ENCODE data around the gene F7. TPM values are rescaled to one million over a fixed set of nuclear protein-coding genes. Genes with fewer than 3 reads are reported as not detected.
"Not testable (repeated sequence)": the region's sequence is repeated elsewhere in the genome, so short reads cannot be mapped to it uniquely, and the experiment has no call there.

Gene F7
- total RNA-seq, 1 donor from 2014 or later, result not detected

DNA sequence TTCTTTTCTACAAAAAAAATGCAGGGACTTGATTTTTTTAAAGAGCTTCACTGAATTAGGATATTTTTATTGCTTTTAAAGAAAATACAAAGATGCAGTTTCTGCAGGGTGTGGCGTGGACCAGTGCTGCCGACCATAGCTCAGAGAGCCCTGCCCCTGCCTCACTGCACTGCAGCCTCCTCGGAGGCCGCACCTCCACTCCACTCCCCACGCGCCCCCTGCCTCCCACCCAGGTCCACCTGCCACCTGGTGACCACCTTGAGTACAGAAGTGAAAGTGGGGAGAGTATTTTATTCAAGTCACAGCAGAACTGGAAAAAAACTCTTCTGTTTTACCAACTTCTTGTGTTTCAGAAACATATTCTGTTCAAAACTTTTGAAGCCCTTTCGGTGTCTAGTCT lies 7.9 kb upstream of the F7 start:
- ATAC-seq (no peak), DNase-seq (no peak)
- Histone ChIP-seq H3K27me3 (ENCODE audit: low read depth) (no peaks in the 10 kb centered on the region), H3K9me3 (no peaks in the 10 kb centered on the region), H3K4me3 (no peak overlapping the region), H3K36me3 (no peaks in the 10 kb centered on the region), H3K4me1 (no peaks in the 10 kb centered on the region), H3K27ac (no peak overlapping the region)
- TF ChIP-seq, protein P1, sequence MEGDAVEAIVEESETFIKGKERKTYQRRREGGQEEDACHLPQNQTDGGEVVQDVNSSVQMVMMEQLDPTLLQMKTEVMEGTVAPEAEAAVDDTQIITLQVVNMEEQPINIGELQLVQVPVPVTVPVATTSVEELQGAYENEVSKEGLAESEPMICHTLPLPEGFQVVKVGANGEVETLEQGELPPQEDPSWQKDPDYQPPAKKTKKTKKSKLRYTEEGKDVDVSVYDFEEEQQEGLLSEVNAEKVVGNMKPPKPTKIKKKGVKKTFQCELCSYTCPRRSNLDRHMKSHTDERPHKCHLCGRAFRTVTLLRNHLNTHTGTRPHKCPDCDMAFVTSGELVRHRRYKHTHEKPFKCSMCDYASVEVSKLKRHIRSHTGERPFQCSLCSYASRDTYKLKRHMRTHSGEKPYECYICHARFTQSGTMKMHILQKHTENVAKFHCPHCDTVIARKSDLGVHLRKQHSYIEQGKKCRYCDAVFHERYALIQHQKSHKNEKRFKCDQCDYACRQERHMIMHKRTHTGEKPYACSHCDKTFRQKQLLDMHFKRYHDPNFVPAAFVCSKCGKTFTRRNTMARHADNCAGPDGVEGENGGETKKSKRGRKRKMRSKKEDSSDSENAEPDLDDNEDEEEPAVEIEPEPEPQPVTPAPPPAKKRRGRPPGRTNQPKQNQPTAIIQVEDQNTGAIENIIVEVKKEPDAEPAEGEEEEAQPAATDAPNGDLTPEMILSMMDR (IDR thresholded peaks at IDR 0.05), result no peak
- intact Hi-C loops (cut with DNase I), result no loop called here

GRCh38 chr13:113098162-113098732 lies 7.3 kb upstream of the F7 start:
- Histone ChIP-seq H3K9me3 (no peaks in the 10 kb centered on the region), H3K4me1 (no peaks in the 10 kb centered on the region), H3K36me3 (no peaks in the 10 kb centered on the region), H3K27ac (no peak overlapping the region), H3K27me3 (ENCODE audit: low read depth) (no peaks in the 10 kb centered on the region), H3K4me3 (no peak overlapping the region)
- TF ChIP-seq, protein P1 (IDR thresholded peaks at IDR 0.05), result no peak
- DNase-seq (no peak), ATAC-seq (no peak)
- intact Hi-C loops (cut with DNase I), result no loop called here

DNA sequence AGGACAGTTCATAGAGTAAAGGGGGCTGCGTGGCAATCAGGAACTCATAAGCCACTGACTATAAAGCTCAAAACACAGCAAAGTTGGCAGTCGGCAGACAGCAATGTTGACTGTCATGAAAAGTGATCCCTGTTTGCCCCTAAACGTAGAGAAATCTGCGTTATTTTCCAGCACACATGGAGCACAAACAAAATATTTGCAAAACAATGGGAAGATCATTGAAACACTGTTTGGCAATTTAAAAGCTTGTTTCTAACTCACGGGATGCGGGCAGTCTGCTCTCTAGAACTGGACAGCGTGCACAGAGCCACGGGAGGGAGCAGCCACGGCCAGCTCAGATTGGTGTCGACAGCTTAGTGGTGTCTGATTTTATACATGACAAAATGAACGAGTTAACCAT lies 6.4 kb upstream of the F7 start:
- Histone ChIP-seq H3K27me3 (ENCODE audit: low read depth) (no peaks in the 10 kb centered on the region), H3K27ac (no peak overlapping the region), H3K36me3 (no peaks in the 10 kb centered on the region), H3K4me3 (no peak overlapping the region), H3K4me1 (no peaks in the 10 kb centered on the region), H3K9me3 (no peaks in the 10 kb centered on the region)
- ATAC-seq (no peak), DNase-seq (no peak)
- TF ChIP-seq, protein P1 (IDR thresholded peaks at IDR 0.05), result no peak
- intact Hi-C loops (cut with DNase I), result no loop called here

DNA sequence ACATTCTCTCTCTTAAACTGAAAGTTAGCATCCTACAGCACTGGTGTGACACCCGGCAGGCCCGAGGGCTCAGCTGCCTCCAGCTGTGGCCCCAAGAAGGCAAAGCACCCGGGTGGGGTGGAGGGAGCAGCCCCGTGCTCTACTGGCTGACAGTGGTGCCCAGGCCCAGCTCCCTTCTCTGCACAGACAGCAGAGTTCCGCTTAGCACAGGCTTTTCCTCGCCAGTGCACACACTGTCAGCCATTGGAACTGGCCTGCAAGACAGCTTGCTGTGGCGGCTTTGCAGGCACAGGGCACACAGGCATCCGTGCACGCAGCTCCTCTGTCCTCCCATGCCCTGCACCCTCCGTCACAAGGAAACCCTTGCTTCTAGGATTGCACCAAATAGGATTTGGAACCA lies 3.3 kb upstream of the F7 start:
- H3K4me3 ChIP-seq; H3K27ac ChIP-seq; H3K27me3 ChIP-seq (ENCODE audit: low read depth); H3K9me3 ChIP-seq; DNase-seq; H3K4me1 ChIP-seq; H3K36me3 ChIP-seq; intact Hi-C loops (cut with DNase I); ATAC-seq: not testable (repeated sequence)

DNA sequence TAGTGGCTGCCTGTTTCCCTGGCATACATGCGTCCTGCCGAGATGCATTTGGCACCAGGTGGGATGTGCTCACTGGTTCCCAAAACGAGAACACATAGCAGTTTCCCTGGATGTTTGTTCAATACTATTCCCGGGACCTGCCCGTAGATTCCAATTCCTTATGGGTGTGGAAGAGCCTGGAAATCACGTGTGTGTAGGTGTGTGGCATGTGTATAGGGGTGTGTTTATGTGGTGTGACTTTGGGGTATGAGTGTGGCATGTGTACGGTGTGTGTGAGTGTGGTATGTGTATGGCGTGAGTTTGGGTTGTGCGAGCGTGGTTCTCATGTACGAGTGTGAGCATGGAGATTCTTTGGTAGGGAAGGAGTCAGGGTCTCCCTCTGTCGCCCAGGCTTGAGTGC lies 2.9 kb upstream of the F7 start:
- no peaks in the 10 kb centered on the region for H3K9me3 ChIP-seq
- DNase-seq, result no peak
- no peaks in the 10 kb centered on the region for H3K36me3 ChIP-seq
- H3K27ac ChIP-seq, result no peak overlapping the region
- no peaks in the 10 kb centered on the region for H3K27me3 ChIP-seq (ENCODE audit: low read depth)
- peak in 1 of 2 donors; percentile 18 for ATAC-seq
- H3K4me3 ChIP-seq, result no peak overlapping the region
- TF ChIP-seq, protein P1 (IDR thresholded peaks at IDR 0.05), result no peak
- H3K4me1 ChIP-seq, result no peaks in the 10 kb centered on the region
- intact Hi-C loops (cut with DNase I), result no loop called here

- H3K36me3 ChIP-seq, result no peaks in the 10 kb centered on the region
- ATAC-seq, result peak; percentile 9 to 53
These were observed 1.9 kb upstream of the F7 start for GRCh38 chr13:113103646-113104045.

More at GRCh38 chr13:113103646-113104045, 1.9 kb upstream of the F7 start:
- intact Hi-C loops (cut with DNase I), result no loop called here
- no peak overlapping the region for H3K4me3 ChIP-seq
- no peak overlapping the region for H3K27ac ChIP-seq
- H3K27me3 ChIP-seq (ENCODE audit: low read depth), result no peaks in the 10 kb centered on the region
- TF ChIP-seq, protein P1 (IDR thresholded peaks at IDR 0.05), result no peak
- H3K4me1 ChIP-seq, result no peaks in the 10 kb centered on the region
- no peak for DNase-seq
- H3K9me3 ChIP-seq, result no peaks in the 10 kb centered on the region

All from lower lobe of right lung (tissue), 2 donors.